Endothelial cell of umbilical vein (primary cell): ENCODE measurements around the gene CCAR1. TPM values are rescaled to one million over a fixed set of nuclear protein-coding genes. Genes with fewer than 3 reads are reported as not detected.

Source experiments
- Bru-seq: library from RNA; stranded (reverse); fragments of 400-500 nt; gene quantifications from one replicate; lab custom pipeline; 2021; lab: Mats Ljungman, UMichigan
- BruChase-seq, 2 experiments: library from RNA; stranded (reverse); fragments of 400-500 nt; gene quantifications; one replicate each; lab custom pipeline; 2021; lab: Mats Ljungman, UMichigan
- BruUV-seq: library from RNA; stranded (reverse); fragments of 400-500 nt; replicated peaks from 2 replicates; lab custom pipeline; 2021; lab: Mats Ljungman, UMichigan
- CTCF ChIA-PET: fragments of 300-600, 350-600 bp; sonication (Branson Sonifier 250); formaldehyde crosslinking; loops from one replicate; lab custom pipeline; 2021; ENCODE audit warnings: antibody characterized with exemption, inconsistent platforms; lab: Charles Lee
- POLR2A ChIA-PET: fragments of 300-600, 350-600 bp; sonication (Branson Sonifier 250); formaldehyde crosslinking; loops from one replicate; lab custom pipeline; 2021; ENCODE audit warnings: antibody characterized with exemption, inconsistent platforms; lab: Charles Lee
- DNase-seq: peaks from one replicate; pipeline ENCODE4 v3.0.0-alpha.2; 2011; ENCODE audit warnings: low read depth, low spot score
- FAIRE-seq: peaks from 2 replicates; lab custom pipeline; 2011; peaks lifted over from hg19 to GRCh38; lab: Jason Lieb, UNC
- H2AFZ ChIP-seq: 2 replicates; pipeline ENCODE4 v1.6.0; 2012; ENCODE audit warnings: low read depth, low read length, control low read depth, inconsistent platforms
- H3K27ac ChIP-seq: 2 replicates; pipeline ENCODE4 v1.5.1; 2011; ENCODE audit warnings: low read depth, mild to moderate bottlenecking, control low read depth, low read length, moderate library complexity; ENCODE audit not compliant: insufficient read depth
- H3K27me3 ChIP-seq, 2 experiments: 2 replicates each; pipeline versions ENCODE4 v1.6.0 to v1.6.1; 2011; ENCODE audit warnings: low read length in 2 of 2, mixed read lengths in 1 of 2; ENCODE audit not compliant: control insufficient read depth in 2 of 2, insufficient read depth in 2 of 2
- H3K36me3 ChIP-seq, 2 experiments: 2 replicates in 1 of 2; 3 replicates in 1 of 2; pipeline ENCODE4 v1.5.1; 2011; ENCODE audit warnings: low read length in 2 of 2, mild to moderate bottlenecking in 1 of 2, moderate library complexity in 1 of 2; ENCODE audit not compliant: control insufficient read depth in 2 of 2, insufficient read depth in 2 of 2; ENCODE audit errors: extremely low read depth in 1 of 2
- H3K4me1 ChIP-seq: 3 replicates; pipeline ENCODE4 v1.5.1; 2011; ENCODE audit warnings: mild to moderate bottlenecking, low read length; ENCODE audit not compliant: control insufficient read depth, insufficient read depth; ENCODE audit errors: extremely low read depth
- H3K4me2 ChIP-seq: 2 replicates; pipeline ENCODE4 v1.6.1; 2011; ENCODE audit warnings: low read length, control low read depth, mixed read lengths; ENCODE audit not compliant: insufficient read depth
- H3K4me3 ChIP-seq, 3 experiments: fragments of 200-600 bp in 1 of 3; sonication (generic), shearing (Covaris generic) in 1 of 3; replicated peaks in 1 of 3; 2 replicates each; pipeline ENCODE4 v1.5.1; 2011 to 2016; ENCODE audit warnings: control low read depth in 3 of 3, low read length in 3 of 3, mild to moderate bottlenecking in 2 of 3, inconsistent platforms in 1 of 3, low read depth in 1 of 3, moderate library complexity in 1 of 3; ENCODE audit not compliant: insufficient read depth in 1 of 3
- H3K79me2 ChIP-seq: 2 replicates; pipeline ENCODE4 v1.6.0; 2012; ENCODE audit warnings: low read length, inconsistent platforms; ENCODE audit not compliant: control insufficient read depth, insufficient read depth
- H3K9ac ChIP-seq: replicated peaks from 2 replicates; pipeline ENCODE3; 2011; ENCODE audit warnings: low read length, control low read depth; ENCODE audit not compliant: insufficient read depth; ENCODE audit errors: extremely low read depth
- H3K9me1 ChIP-seq: replicated peaks from 3 replicates; pipeline ENCODE4 v1.6.0; 2011; ENCODE audit warnings: mild to moderate bottlenecking, low read length; ENCODE audit not compliant: control insufficient read depth, insufficient read depth; ENCODE audit errors: extremely low read depth
- H3K9me3 ChIP-seq: replicated peaks from 2 replicates; pipeline ENCODE4 v1.5.1; 2012; ENCODE audit warnings: low read length, inconsistent platforms; ENCODE audit not compliant: control insufficient read depth, insufficient read depth
- H4K20me1 ChIP-seq: replicated peaks from 2 replicates; pipeline ENCODE3; 2011; ENCODE audit warnings: mild to moderate bottlenecking, low read length; ENCODE audit not compliant: control insufficient read depth, insufficient read depth; ENCODE audit errors: extremely low read depth
- CTCF ChIP-seq, 2 donors: IDR thresholded peaks; 1 replicate in 1 of 2; 2 replicates in 1 of 2; pipeline ENCODE4 v1.5.1; 2011; ENCODE audit warnings: low read length in 2 of 2, mild to moderate bottlenecking in 2 of 2, moderate library complexity in 2 of 2, control low read depth in 1 of 2, inconsistent platforms in 1 of 2, low read depth in 1 of 2; ENCODE audit not compliant: insufficient read depth in 1 of 2; ENCODE audit errors: extremely low read depth in 1 of 2
- EZH2 ChIP-seq: IDR thresholded peaks from 2 replicates; pipeline ENCODE4 v1.6.1; 2012; ENCODE audit warnings: borderline replicate concordance, low read depth, mild to moderate bottlenecking, moderate library complexity, low read length, inconsistent platforms; ENCODE audit not compliant: severe bottlenecking
- GATA2 ChIP-seq: IDR thresholded peaks from 2 replicates; pipeline ENCODE4 v1.7.0; 2011; ENCODE audit warnings: low read depth, mild to moderate bottlenecking, moderate library complexity, mixed read lengths, low read length; ENCODE audit not compliant: insufficient read length, insufficient read depth
- MAX ChIP-seq: IDR thresholded peaks from 2 replicates; pipeline ENCODE4 v1.6.1; 2011; ENCODE audit not compliant: insufficient read depth, insufficient read length
- MYC ChIP-seq: IDR thresholded peaks from one replicate; pipeline ENCODE4 v1.6.1; 2011; ENCODE audit warnings: mild to moderate bottlenecking, low read depth, low read length
- POLR2A ChIP-seq: IDR thresholded peaks from 2 replicates; pipeline ENCODE4 v1.6.1; 2012; ENCODE audit warnings: low read depth, mild to moderate bottlenecking, control low read depth, low read length
- POLR2AphosphoS5 ChIP-seq: IDR thresholded peaks from 2 replicates; pipeline ENCODE4 v1.6.1; 2012; ENCODE audit warnings: low read depth, mild to moderate bottlenecking, control low read depth, low read length, moderate library complexity; ENCODE audit not compliant: insufficient read depth
- dilution Hi-C: fragments of 300-500 bp; cut with MboI; formaldehyde crosslinking; loops from one replicate; pipeline ENCODE4 v1.15.0; 2019; ENCODE audit warnings: low sequenced_read_pairs; ENCODE audit not compliant: extremely low pct_ligation_motif_present
- intact Hi-C: fragments of 100-400 bp; cut with micrococcal nuclease; formaldehyde crosslinking; loops from one replicate; pipeline ENCODE4 v1.10.0; 2022
- long read RNA-seq: library from polyadenylated mRNA; stranded (forward); transcript quantifications from one replicate; pipeline ENCODE4 v2.0.0, GENCODE V29; 2021
- polyA minus RNA-seq, 3 experiments: library from RNA; depleted of rRNA, polyadenylated mRNA; stranded (reverse); fragments of >200 nt; gene quantifications; 1 replicate in 1 of 3; 2 replicates in 2 of 3; pipeline ENCODE4 v1.2.3, GENCODE V29; 2011
- polyA plus RNA-seq, 4 experiments: library from polyadenylated mRNA; depleted of rRNA in 3 of 4; stranded (reverse) in 3 of 4; unstranded in 1 of 4; fragments of >200 nt; gene quantifications; 2 replicates each; pipeline versions ENCODE4 v1.2.1 to v1.2.3, GENCODE V29; 2011 to 2012; ENCODE audit warnings: missing spikeins in 1 of 4
- total RNA-seq: library from RNA; stranded (reverse); gene quantifications from 2 replicates; pipeline ENCODE4 v1.2.3, GENCODE V29; 2021

Gene CCAR1
- total RNA-seq (83.3 and 92.9 TPM in 2 replicates), polyA plus RNA-seq (59.8 and 87.0 TPM in 2 replicates), polyA minus RNA-seq (166 and 167 TPM in 2 replicates), Bru-seq, nascent RNA (percentile 91 among the genes with signal in this experiment), BruChase-seq, experiment 1, labeled RNA remaining after a 6-hour chase (percentile 95 among the genes with signal in this experiment), BruChase-seq, experiment 2, labeled RNA remaining after a 2-hour chase (percentile 95 among the genes with signal in this experiment)
- 35.2 and 36.0 TPM in 2 replicates for polyA plus RNA-seq (2011; cell fraction: cytosol; rRNA removed)
- polyA plus RNA-seq (2011; cell fraction: nucleus; rRNA removed) = 156 and 191 TPM in 2 replicates
- 58.1 and 67.2 TPM in 2 replicates for polyA plus RNA-seq (2012)
- 28.5 TPM for polyA minus RNA-seq (2011; cell fraction: cytosol; rRNA and poly(A)+ RNA removed)
- polyA minus RNA-seq (2011; cell fraction: nucleus; rRNA and poly(A)+ RNA removed) = 121 and 147 TPM in 2 replicates
- long read RNA-seq, full-length matches to known transcripts = 49 of 104 reads
- long read RNA-seq, partial matches to known transcripts = 28 of 104 reads
- long read RNA-seq, other reads (novel, unspliced or antisense) = 27 of 104 reads

GRCh38 chr10:68720793-68721672 is at the start of gene CCAR1:
CCAR1 (plus strand) TSS chr10:68721239; CDS start chr10:68722505, 1,266 bp downstream.
- intact Hi-C loops = loop anchor here (1.0 to 10.0 kb wide), 6 partner anchors 121 to 390 kb away; partner anchors contain the start of genes DDX50, RUFY2 and SLC25A16
- Histone ChIP-seq H3K9ac (peak within 1 kb of the TSS; percentile 92), H3K9me3 (no peaks in the 10 kb centered on the region), H2AFZ (peak within 1 kb of the TSS; percentile 93), H3K9me1 (no peaks in the 10 kb centered on the region), H3K4me1 (peaks cover 10% of the 10 kb centered on the region), H3K79me2 (peaks cover 37% of the 10 kb centered on the region), H3K27ac (peak within 1 kb of the TSS; percentile 85), H3K4me2 (peak within 1 kb of the TSS; percentile 97), H3K27me3 (no peaks in the 10 kb centered on the region), H3K36me3 (peaks cover 2 to 9% of the 10 kb centered on the region in 2 experiments), H3K4me3 (peak within 1 kb of the TSS; percentile 55 to 97 (median 78)), H4K20me1 (no peaks in the 10 kb centered on the region)
- dilution Hi-C loops = no loop called here
- peak; percentile 35 for TF ChIP-seq MAX
- no peak for TF ChIP-seq GATA2
- TF ChIP-seq MYC = peak; percentile 27
- peak; percentile 80 for TF ChIP-seq POLR2AphosphoS5
- TF ChIP-seq CTCF (IDR thresholded peaks at IDR 0.05; ENCODE audit: extremely low read depth in 1 of 2, insufficient read depth in 1 of 2, low read depth in 1 of 2, low read length in 2 of 2) = no peak
- TF ChIP-seq EZH2 = no peak
- TF ChIP-seq POLR2A = peak; percentile 91
- ChIA-PET CTCF (interaction anchor here (2.7 kb wide), 1 partner anchor 171 kb away, joined by 14 read pairs; no protein-coding TSS in a partner anchor), POLR2A (interaction anchor here (0.6 kb wide), 1 partner anchor 127 kb away, joined by 5 read pairs; no protein-coding TSS in a partner anchor)
- DNase-seq (peak; percentile 99), FAIRE-seq (peak; percentile 94)
- TSS peak; percentile 34 for BruUV-seq
